ENCODE results near the gene TRIM49D1.
"Not testable (repeated sequence)": the region's sequence is repeated elsewhere in the genome, so short reads cannot be mapped to it uniquely, and the experiment has no call there.

Gene TRIM49D1, protein sequence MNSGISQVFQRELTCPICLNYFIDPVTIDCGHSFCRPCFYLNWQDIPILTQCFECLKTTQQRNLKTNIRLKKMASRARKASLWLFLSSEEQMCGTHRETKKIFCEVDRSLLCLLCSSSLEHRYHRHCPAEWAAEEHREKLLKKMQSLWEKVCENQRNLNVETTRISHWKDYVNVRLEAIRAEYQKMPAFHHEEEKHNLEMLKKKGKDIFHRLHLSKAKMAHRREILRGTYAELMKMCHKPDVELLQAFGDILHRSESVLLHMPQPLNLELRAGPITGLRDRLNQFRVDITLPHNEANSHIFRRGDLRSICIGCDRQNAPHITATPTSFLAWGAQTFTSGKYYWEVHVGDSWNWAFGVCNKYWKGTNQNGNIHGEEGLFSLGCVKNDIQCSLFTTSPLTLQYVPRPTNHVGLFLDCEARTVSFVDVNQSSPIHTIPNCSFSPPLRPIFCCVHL

DNA sequence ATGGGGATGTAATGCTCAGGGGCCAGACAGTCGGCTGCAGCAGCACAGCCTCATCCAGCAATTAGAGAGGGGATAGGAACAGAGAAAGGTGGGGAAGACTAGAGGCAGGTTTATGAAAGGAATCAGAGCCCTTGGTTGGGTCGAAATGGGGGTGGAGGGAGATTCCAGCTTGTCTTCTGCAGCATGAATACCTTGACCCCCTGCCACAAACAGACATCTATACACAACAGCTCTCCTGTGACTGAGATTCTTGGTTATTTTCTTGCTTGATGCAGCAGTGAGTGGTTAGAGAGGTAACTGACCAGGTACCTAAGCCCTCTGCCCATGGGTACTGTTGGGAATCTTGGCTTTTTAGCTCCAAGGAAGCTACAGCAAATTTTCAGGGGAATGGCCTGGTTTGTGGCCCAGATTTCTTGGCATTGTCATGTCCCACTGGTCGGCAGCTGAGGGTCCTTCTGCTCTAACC, at the start of gene TRIM49D1:
Gene TRIM49D1, minus strand, starts transcription at position 51 of the 466 bp plus-strand sequence. CDS start 4,535 bp downstream, outside the sequence.
- no peak for DNase-seq

DNA sequence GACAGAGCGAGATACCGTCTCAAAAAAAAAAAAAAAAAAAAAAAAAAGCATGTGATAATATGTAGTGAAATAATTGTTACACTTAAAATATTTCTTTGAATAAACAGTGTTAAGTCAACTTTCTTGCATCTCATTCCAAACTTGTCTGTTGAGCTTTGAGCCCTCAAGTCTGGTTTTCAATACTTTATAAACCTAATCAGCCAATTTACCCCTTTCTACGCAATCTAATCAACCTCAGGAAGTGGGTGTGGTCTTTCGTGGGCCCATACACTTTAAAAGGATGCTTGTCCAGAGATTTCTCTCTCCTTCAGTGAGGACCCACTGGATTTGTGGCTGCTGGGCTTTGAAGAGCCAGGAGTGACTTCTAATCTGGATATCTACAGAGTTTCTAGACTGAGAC, 43.7 kb upstream of the TRIM49D1 start, which contains the start of gene TRIM64:
Gene TRIM64, plus strand, starts transcription at position 301 of the 400 bp plus-strand sequence. CDS start 2,467 bp downstream, outside the sequence.
- DNase-seq = not testable (repeated sequence)

DNA sequence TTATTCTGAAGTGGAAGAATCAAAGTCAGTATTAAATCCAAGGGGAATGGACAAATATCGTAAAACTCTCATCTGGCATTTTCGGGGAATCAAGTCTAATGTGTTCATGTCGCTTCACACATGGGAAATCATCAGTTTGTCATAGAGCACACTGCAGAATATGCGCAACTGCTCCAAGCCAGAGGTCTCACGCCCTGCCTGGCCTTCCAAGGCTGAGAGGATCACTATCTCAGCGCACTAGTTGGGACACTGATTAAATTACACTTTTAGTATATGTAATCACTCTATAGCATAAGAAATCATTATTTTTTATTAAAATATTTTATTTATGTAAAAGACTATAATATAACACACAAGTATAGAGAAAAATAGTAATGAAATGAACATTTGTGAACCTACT, 38.8 kb upstream of the TRIM49D1 start:
- not testable (repeated sequence) for DNase-seq

DNA sequence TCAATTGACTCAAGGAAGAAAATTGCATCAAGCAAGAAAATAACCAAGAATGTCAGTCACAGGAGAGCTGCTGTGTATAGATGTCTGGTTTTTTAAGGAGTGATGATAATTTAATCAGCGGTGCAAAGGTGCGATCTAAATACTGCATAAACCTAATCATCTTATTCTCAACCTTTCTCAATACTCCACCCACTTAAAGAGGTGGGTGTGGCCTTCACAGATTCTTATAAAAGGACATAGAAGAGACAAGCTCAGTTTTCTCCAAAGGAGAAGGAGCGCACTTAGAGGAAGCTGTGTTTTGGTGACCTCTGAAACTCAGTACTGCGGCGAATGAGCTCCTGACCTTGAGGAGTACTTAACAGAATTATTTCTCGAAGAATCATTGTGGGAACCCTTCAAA, 1.7 kb upstream of the TRIM49D1 start, which contains the start of gene TRIM49D2:
Gene TRIM49D2, plus strand, starts transcription at position 301 of the 400 bp plus-strand sequence. CDS start 2,698 bp downstream, outside the sequence.
- DNase-seq = not testable (repeated sequence)

DNA sequence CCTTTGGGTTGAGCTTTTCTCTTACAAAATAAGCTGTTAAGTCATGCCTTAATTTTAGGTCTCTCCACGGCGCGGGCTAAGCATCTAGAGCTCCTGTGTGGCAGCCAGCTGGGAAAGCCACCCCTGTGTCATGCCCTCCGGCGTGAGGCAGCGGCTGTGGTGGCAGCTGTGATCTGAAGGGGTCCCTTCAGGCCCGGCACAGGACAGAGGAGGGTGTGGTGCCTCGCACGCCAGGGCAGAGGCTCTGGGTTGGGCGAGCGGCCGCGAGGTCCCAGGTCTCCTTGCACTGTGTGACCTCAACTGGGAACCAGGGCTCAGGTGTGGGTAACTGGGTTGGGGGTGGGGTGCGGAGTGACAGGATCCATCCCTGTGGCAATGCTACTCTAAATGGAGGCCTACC, 21.2 kb downstream of the TRIM49D1 start:
- not testable (repeated sequence) for DNase-seq

DNA sequence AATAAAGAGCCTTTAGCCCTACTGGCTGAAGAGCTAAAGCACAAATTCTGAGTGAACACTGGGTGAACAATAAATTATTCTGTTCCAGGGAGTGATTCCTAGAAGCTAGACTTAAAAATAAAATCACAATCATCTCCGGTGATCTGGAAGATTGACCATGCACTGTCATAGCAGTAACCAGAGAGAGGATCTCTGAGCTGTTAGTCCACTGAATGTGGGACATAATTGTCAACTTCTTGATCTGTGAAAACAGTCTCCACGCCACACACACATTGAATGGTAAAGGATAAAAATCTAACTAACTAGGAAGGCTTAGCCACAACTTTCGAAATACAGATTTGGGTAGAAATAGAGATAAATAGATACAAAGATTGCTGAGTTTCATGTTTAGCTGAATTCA, 28.8 kb downstream of the TRIM49D1 start:
- DNase-seq = not testable (repeated sequence)

DNA sequence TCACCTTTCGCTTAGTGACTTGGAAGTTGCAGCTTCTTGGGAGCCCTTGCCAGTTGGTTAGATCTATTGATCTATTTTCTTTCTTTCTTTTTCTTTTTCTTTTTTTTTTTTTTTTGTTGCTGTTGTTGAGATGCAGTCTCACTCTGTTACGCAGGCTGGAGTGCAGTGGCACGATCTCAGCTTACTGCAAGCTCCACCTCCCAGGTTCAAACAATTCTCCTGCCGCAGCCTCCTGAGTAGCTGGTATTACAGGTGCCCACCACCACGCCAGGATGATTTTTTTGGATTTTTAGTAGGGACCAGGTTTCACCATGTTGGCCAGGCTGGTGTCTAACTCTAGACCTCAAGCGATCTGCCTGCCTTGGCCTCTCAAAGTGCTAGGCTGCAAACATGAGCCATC, 44.5 kb downstream of the TRIM49D1 start:
- not testable (repeated sequence) for DNase-seq

DNA sequence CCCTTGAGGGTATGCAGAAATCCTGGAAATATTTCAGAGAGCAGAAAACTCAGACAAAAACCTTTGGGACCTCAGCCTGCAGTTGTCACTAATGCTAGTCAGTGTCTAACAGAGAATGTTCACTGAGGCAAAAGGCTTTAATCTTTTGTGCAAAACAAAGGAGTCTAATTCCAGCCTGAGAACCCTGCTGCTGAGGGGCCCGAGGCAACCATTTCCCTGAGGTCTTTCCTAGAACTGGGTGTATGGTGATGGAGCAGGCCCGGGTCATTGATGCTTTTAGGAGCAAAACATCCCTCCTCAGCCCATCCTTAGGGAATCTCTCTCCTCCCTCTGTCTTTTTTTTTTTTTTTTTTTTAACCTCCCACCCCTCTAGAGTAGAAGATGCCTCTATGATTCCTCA, 49.5 kb downstream of the TRIM49D1 start:
- DNase-seq = not testable (repeated sequence)

DNA sequence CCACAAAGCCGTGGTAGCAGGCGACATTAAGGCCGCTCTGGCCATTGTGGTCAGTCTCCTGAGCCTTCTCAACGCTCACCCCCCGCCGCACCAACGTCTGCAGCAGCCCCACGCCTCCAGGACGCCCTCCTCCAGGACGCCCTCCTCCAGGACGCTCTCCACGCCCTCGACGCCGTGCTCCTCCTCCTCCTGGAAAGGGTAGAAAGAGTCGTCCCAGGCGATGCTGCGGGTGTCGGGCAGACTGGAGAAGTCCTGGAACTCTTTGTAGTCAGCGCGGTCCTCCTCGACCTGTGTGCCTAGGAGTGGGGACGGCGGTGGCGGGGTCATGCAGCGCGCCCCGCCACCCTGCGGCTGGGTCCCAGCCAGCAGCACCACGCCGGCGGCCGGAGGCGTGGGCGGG, 56.8 kb downstream of the TRIM49D1 start:
- not testable (repeated sequence) for DNase-seq

DNA sequence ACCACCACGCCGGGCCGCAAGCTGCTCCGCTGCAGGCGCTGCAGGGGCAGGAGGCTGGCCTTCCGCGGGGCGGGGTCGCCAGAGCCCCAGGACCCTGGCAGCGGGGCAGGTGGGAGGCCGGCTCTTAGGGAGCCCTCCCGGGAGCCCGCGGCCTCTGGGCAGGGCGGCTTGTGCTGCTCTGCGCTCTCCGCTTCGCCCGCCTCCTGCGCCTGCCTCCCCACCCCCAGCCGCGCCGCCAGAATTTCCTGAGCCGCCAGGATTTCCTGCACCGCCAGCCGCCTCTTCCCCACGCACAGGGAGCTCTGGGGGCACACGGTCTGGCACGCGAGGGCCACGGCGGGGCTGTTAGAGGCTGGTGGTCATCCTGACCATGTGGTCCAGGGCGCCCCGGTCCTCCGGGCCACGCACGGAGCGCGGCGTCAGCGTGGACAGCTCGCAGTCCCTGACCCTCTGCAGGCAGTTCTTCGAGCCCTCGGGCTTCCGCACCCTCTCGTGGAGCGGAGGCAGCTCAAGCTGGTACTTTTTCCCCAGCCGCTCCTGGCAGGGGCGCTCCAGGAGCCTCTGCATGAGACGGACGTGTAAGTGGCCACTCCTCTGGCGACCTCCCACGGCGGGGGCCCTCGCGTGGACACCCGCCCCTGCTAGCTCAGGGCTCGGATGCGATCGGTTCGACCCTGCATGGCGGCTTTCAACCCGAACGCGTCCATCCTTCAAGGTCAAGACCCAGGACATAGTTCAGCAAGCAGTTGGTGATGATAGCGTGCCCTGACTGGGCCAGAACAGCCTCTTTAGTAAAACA, 57.9 kb downstream of the TRIM49D1 start:
- not testable (repeated sequence) for DNase-seq

Measured in Kasumi-1 (cell line).